Left ventricle myocardium inferior (tissue), 1 donor: ENCODE data around the gene TMEM132E. TPM values are rescaled to one million over a fixed set of nuclear protein-coding genes. Genes with fewer than 3 reads are reported as not detected.
A peak's percentile ranks its signal among the peaks of the same experiment; 100 is the strongest.
"Not testable (repeated sequence)": the region's sequence is repeated elsewhere in the genome, so short reads cannot be mapped to it uniquely, and the experiment has no call there.

Experiments used
- DNase-seq: peaks from one replicate; pipeline ENCODE4 v3.0.0-alpha.2; 2020
- H3K27ac ChIP-seq: fragments of 200-600 bp; replicated peaks from 2 replicates; pipeline ENCODE4 v1.8.0; 2021
- H3K27me3 ChIP-seq: fragments of 200-600 bp; 2 replicates; pipeline ENCODE4 v1.8.0; 2021; ENCODE audit warnings: low read depth
- H3K36me3 ChIP-seq: fragments of 200-600 bp; 2 replicates; pipeline ENCODE4 v1.8.0; 2021
- H3K4me1 ChIP-seq: fragments of 200-600 bp; 2 replicates; pipeline ENCODE4 v1.8.0; 2021
- H3K4me3 ChIP-seq: fragments of 200-600 bp; 2 replicates; pipeline ENCODE4 v1.8.0; 2021; ENCODE audit warnings: mild to moderate bottlenecking, moderate library complexity
- H3K9me3 ChIP-seq: fragments of 200-600 bp; replicated peaks from 2 replicates; pipeline ENCODE4 v1.8.0; 2021
- intact Hi-C: fragments of 100-400 bp; cut with micrococcal nuclease; formaldehyde crosslinking; loops from one replicate; pipeline ENCODE4 v1.11.0; 2022
- long read RNA-seq: library from polyadenylated mRNA; unstranded; transcript quantifications from one replicate; pipeline ENCODE4 v2.0.0, GENCODE V29; 2021
- total RNA-seq: library from RNA; stranded (reverse); fragmentation: NEBNext Ultra II Directional; extraction: Animal tissue kit (Norgen Biotek cat#: 25700); gene quantifications from one replicate; pipeline ENCODE4 v1.2.1, GENCODE V29; 2021
- TF ChIP-seq, protein P1 (sequence below): fragments of 200-600 bp; IDR thresholded peaks from 2 replicates; pipeline ENCODE4 v1.8.0; 2021; ENCODE audit warnings: antibody characterized with exemption, mild to moderate bottlenecking, borderline replicate concordance
- donor health status: DM: no; HTN: yes; CAD: no; lungs with severe emphysema.

TMEM132E gene
- 0.05 TPM for total RNA-seq
- long read RNA-seq, result 0 reads

- DNase-seq, result peak; percentile 37
- TF ChIP-seq, protein P1, sequence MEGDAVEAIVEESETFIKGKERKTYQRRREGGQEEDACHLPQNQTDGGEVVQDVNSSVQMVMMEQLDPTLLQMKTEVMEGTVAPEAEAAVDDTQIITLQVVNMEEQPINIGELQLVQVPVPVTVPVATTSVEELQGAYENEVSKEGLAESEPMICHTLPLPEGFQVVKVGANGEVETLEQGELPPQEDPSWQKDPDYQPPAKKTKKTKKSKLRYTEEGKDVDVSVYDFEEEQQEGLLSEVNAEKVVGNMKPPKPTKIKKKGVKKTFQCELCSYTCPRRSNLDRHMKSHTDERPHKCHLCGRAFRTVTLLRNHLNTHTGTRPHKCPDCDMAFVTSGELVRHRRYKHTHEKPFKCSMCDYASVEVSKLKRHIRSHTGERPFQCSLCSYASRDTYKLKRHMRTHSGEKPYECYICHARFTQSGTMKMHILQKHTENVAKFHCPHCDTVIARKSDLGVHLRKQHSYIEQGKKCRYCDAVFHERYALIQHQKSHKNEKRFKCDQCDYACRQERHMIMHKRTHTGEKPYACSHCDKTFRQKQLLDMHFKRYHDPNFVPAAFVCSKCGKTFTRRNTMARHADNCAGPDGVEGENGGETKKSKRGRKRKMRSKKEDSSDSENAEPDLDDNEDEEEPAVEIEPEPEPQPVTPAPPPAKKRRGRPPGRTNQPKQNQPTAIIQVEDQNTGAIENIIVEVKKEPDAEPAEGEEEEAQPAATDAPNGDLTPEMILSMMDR, result no peak
- peaks cover 100% of the 10 kb centered on the region for H3K27me3 ChIP-seq
- intact Hi-C loops, result no loop called here
- peaks cover 36% of the 10 kb centered on the region for H3K4me1 ChIP-seq
- H3K27ac ChIP-seq, result no peak within 1 kb of the TSS
- H3K36me3 ChIP-seq, result no peaks in the 10 kb centered on the region
- peak within 1 kb of the TSS; percentile 72 for H3K4me3 ChIP-seq
- H3K9me3 ChIP-seq, result peaks cover 6% of the 10 kb centered on the region
Observed at GRCh38 chr17:34579017-34579946, at the start of gene TMEM132E. TMEM132E (plus strand) TSS chr17:34579582; CDS start chr17:34581077, 1,495 bp downstream.

- Histone ChIP-seq H3K4me1 (no peaks in the 10 kb centered on the region), H3K4me3 (no peak overlapping the region), H3K9me3 (no peaks in the 10 kb centered on the region), H3K27ac (no peak overlapping the region), H3K36me3 (no peaks in the 10 kb centered on the region), H3K27me3 (peaks cover 99% of the 10 kb centered on the region)
- TF ChIP-seq, protein P1, result no peak
- DNase-seq, result no peak
- intact Hi-C loops, result no loop called here
Observed at GRCh38 chr17:34530918-34531317, 48.5 kb upstream of the TMEM132E start.

GRCh38 chr17:34532281-34533065 lies 46.9 kb upstream of the TMEM132E start:
- H3K9me3 ChIP-seq, result no peaks in the 10 kb centered on the region
- H3K4me1 ChIP-seq, result no peaks in the 10 kb centered on the region
- intact Hi-C loops, result no loop called here
- peaks cover 99% of the 10 kb centered on the region for H3K27me3 ChIP-seq
- no peak overlapping the region for H3K27ac ChIP-seq
- H3K4me3 ChIP-seq, result no peak overlapping the region
- no peak for DNase-seq
- no peaks in the 10 kb centered on the region for H3K36me3 ChIP-seq
- TF ChIP-seq, protein P1, result no peak

GRCh38 chr17:34533806-34534527 lies 45.4 kb upstream of the TMEM132E start:
- Histone ChIP-seq H3K4me3 (no peak overlapping the region), H3K27ac (no peak overlapping the region), H3K27me3 (peaks cover 99% of the 10 kb centered on the region), H3K9me3 (no peaks in the 10 kb centered on the region), H3K4me1 (no peaks in the 10 kb centered on the region), H3K36me3 (no peaks in the 10 kb centered on the region)
- DNase-seq, result no peak
- TF ChIP-seq, protein P1, result no peak
- intact Hi-C loops, result no loop called here

- DNase-seq, result no peak
- H3K4me1 ChIP-seq, result no peaks in the 10 kb centered on the region
- intact Hi-C loops, result no loop called here
- H3K27me3 ChIP-seq, result peaks cover 98% of the 10 kb centered on the region
- H3K27ac ChIP-seq, result no peak overlapping the region
- no peak overlapping the region for H3K4me3 ChIP-seq
- no peaks in the 10 kb centered on the region for H3K9me3 ChIP-seq
- TF ChIP-seq, protein P1, result no peak
- no peaks in the 10 kb centered on the region for H3K36me3 ChIP-seq
Observed at GRCh38 chr17:34537445-34537844, 41.9 kb upstream of the TMEM132E start.

GRCh38 chr17:34538582-34538981 lies 40.8 kb upstream of the TMEM132E start:
- H3K4me3 ChIP-seq, intact Hi-C loops, H3K9me3 ChIP-seq, H3K36me3 ChIP-seq, H3K27ac ChIP-seq, DNase-seq, H3K4me1 ChIP-seq: not testable (repeated sequence)
- H3K27me3 ChIP-seq, result peaks cover 97% of the 10 kb centered on the region
